HEK293 (cell line): ENCODE data around the gene ZCWPW1.
A peak's percentile ranks its signal among the peaks of the same experiment; 100 is the strongest.

Experiments
- AEBP2 ChIP-seq: fragments of 450-650 bp; formaldehyde crosslinking; IDR thresholded peaks from 2 replicates; pipeline ENCODE4 v1.5.1; 2016; ENCODE audit warnings: missing biosample characterization, missing genetic modification characterization, borderline replicate concordance
- EGR2 ChIP-seq: fragments of 450-650 bp; formaldehyde crosslinking; IDR thresholded peaks from 2 replicates; pipeline ENCODE4 v1.5.1; 2016; ENCODE audit warnings: low read depth, missing biosample characterization, missing genetic modification characterization
- GLIS2 ChIP-seq: fragments of 450-650 bp; formaldehyde crosslinking; IDR thresholded peaks from 2 replicates; pipeline ENCODE4 v1.5.1; 2016; ENCODE audit warnings: missing biosample characterization, missing genetic modification characterization
- KLF8 ChIP-seq: fragments of 450-650 bp; formaldehyde crosslinking; IDR thresholded peaks from 2 replicates; pipeline ENCODE4 v1.5.1; 2016; ENCODE audit warnings: missing biosample characterization, missing genetic modification characterization
- ZFP37 ChIP-seq: fragments of 450-650 bp; formaldehyde crosslinking; IDR thresholded peaks from 2 replicates; pipeline ENCODE4 v1.5.1; 2016; ENCODE audit warnings: missing biosample characterization, missing genetic modification characterization
- ZNF2 ChIP-seq: fragments of 450-650 bp; formaldehyde crosslinking; IDR thresholded peaks from 2 replicates; pipeline ENCODE4 v1.5.1; 2016; ENCODE audit warnings: missing biosample characterization, missing genetic modification characterization
- ZNF280D ChIP-seq: fragments of 450-650 bp; formaldehyde crosslinking; IDR thresholded peaks from 2 replicates; pipeline ENCODE4 v1.5.1; 2016; ENCODE audit warnings: missing biosample characterization, missing genetic modification characterization
- ZNF335 ChIP-seq: fragments of 450-650 bp; formaldehyde crosslinking; conservative IDR thresholded peaks from 2 replicates; pipeline ENCODE4 v1.5.1; 2016; ENCODE audit warnings: missing biosample characterization, missing genetic modification characterization
- ZNF394 ChIP-seq: fragments of 450-650 bp; formaldehyde crosslinking; IDR thresholded peaks from 2 replicates; pipeline ENCODE4 v1.5.1; 2016; ENCODE audit warnings: missing biosample characterization, missing genetic modification characterization, mild to moderate bottlenecking, moderate library complexity, borderline replicate concordance
- ZNF404 ChIP-seq: fragments of 450-650 bp; formaldehyde crosslinking; IDR thresholded peaks from 2 replicates; pipeline ENCODE4 v1.5.1; 2017; ENCODE audit warnings: missing biosample characterization, missing genetic modification characterization
- ZNF423 ChIP-seq: fragments of 450-650 bp; formaldehyde crosslinking; IDR thresholded peaks from 2 replicates; pipeline ENCODE4 v1.5.1; 2016; ENCODE audit warnings: missing biosample characterization, missing genetic modification characterization
- ZNF518A ChIP-seq: fragments of 450-650 bp; formaldehyde crosslinking; conservative IDR thresholded peaks from 2 replicates; pipeline ENCODE4 v1.5.1; 2016; ENCODE audit warnings: low read depth, missing biosample characterization, missing genetic modification characterization
- ZNF529 ChIP-seq: fragments of 450-650 bp; formaldehyde crosslinking; IDR thresholded peaks from 2 replicates; pipeline ENCODE4 v1.5.1; 2017; ENCODE audit warnings: missing genetic modification characterization, missing biosample characterization; ENCODE audit not compliant: insufficient replicate concordance
- ZNF626 ChIP-seq: fragments of 450-650 bp; sonication (Bioruptor Pico); formaldehyde crosslinking; IDR thresholded peaks from 2 replicates; pipeline ENCODE4 v1.5.1; 2018; ENCODE audit warnings: missing biosample characterization, missing genetic modification characterization, inconsistent platforms
- ZNF658 ChIP-seq: fragments of 450-650 bp; formaldehyde crosslinking; IDR thresholded peaks from 2 replicates; pipeline ENCODE4; 2016; ENCODE audit warnings: missing biosample characterization, missing genetic modification characterization
- ZNF747 ChIP-seq: fragments of 450-650 bp; formaldehyde crosslinking; IDR thresholded peaks from 2 replicates; pipeline ENCODE4 v1.5.1; 2016; ENCODE audit warnings: missing biosample characterization, missing genetic modification characterization

Gene ZCWPW1

GRCh38 chr7:100444311-100445278 is 16.1 kb upstream of the ZCWPW1 start (continued):
- no peak for TF ChIP-seq ZNF423
- TF ChIP-seq ZNF404 (tag by site-specific recombination), result no peak
- no peak for TF ChIP-seq ZNF747 (tag by site-specific recombination)
- no peak for TF ChIP-seq ZFP37
- TF ChIP-seq AEBP2 (tag by site-specific recombination), result no peak
- TF ChIP-seq ZNF394 (tag by site-specific recombination), result no peak
- no peak for TF ChIP-seq ZNF529 (tag by site-specific recombination)
- no peak for TF ChIP-seq KLF8 (tag by site-specific recombination)
- no peak for TF ChIP-seq ZNF518A
- no peak for TF ChIP-seq EGR2
- TF ChIP-seq ZNF280D, result no peak
- peak; percentile 48 for TF ChIP-seq ZNF335 (tag by site-specific recombination)
- TF ChIP-seq ZNF626 (tag by site-specific recombination), result no peak
- peak; percentile 52 for TF ChIP-seq GLIS2 (tag by site-specific recombination)
- no peak for TF ChIP-seq ZNF2
- TF ChIP-seq ZNF658 (tag by site-specific recombination), result no peak
